Germinal center (tissue), 1 donor: Measurements from ENCODE around the gene RANBP10.

ENCODE experiments used
- DNase-seq: peaks from one replicate; pipeline ENCODE4 v3.0.0; 2012; ENCODE audit warnings: mixed read lengths, low spot score

RANBP10 gene

GRCh38 chr16:67676516-67676915 is 129.8 kb downstream of the RANBP10 start:
- DNase-seq = no peak

- DNase-seq = no peak
These were observed 130.4 kb downstream of the RANBP10 start for GRCh38 chr16:67675999-67676398.

- no peak for DNase-seq
These were observed 130.8 kb downstream of the RANBP10 start for GRCh38 chr16:67675579-67675935.

GRCh38 chr16:67674851-67675578 is 131.3 kb downstream of the RANBP10 start:
- DNase-seq = no peak

- DNase-seq = no peak
These were observed 132.4 kb downstream of the RANBP10 start for GRCh38 chr16:67673712-67674580.
